Lower leg skin (tissue), 3 donors: Measurements from ENCODE around the gene HMGN2.

Experiments used
- CTCF ChIP-seq, 3 donors: fragments of 450-650 bp; IDR thresholded peaks; one replicate each; pipeline ENCODE4 v1.5.1; 2016; ENCODE audit warnings: antibody characterized with exemption in 3 of 3, mild to moderate bottlenecking in 3 of 3, moderate library complexity in 2 of 3
- POLR2A ChIP-seq, 2 donors: fragments of 450-650 bp; IDR thresholded peaks; one replicate each; pipeline ENCODE4 v1.6.1; 2016 to 2017; ENCODE audit warnings: antibody characterized with exemption in 2 of 2, mild to moderate bottlenecking in 1 of 2, moderate library complexity in 1 of 2

- TF ChIP-seq CTCF (IDR thresholded peaks at IDR 0.05) (no peak), POLR2A (IDR thresholded peaks at IDR 0.05) (no peak)
Measured at GRCh38 chr1:26432793-26433192, 39.4 kb upstream of the HMGN2 start.
